ENCODE data around the gene CELF4. TPM values are rescaled to one million over a fixed set of nuclear protein-coding genes. Genes with fewer than 3 reads are reported as not detected.

Gene CELF4
- total and polyA plus RNA-seq, 2 donors (not counting 3 experiments of a cell fraction or from before 2014, with no cell fraction given), result not detected

- no peaks in the 10 kb centered on the region for H3K4me1 ChIP-seq (ENCODE audit: control insufficient read depth, extremely low read depth, insufficient read depth, low read length)
- H3K9ac ChIP-seq (replicated peaks; ENCODE audit: extremely low read depth, insufficient read depth, low read length), result no peak overlapping the region
- CTCF ChIA-PET, result interaction anchor here (1.0 kb wide), 1 partner anchor 79 kb away, joined by 3 read pairs; no protein-coding TSS in a partner anchor
- POLR2A ChIA-PET, result no interaction called here
- FAIRE-seq, result no peak
- no peaks in the 10 kb centered on the region for H3K79me2 ChIP-seq (ENCODE audit: control insufficient read depth, insufficient read depth, low read length)
- no peak overlapping the region for H3K27ac ChIP-seq (ENCODE audit: insufficient read depth, low read depth, low read length)
- H3K4me3 ChIP-seq (replicated peaks in 1 of 3; ENCODE audit: insufficient read depth in 1 of 3, low read depth in 1 of 3, low read length in 3 of 3), result no peak overlapping the region
- no TSS peak for BruUV-seq (replicated peaks)
- no peak for DNase-seq (ENCODE audit: low read depth, low spot score)
- TF ChIP-seq GATA2 (IDR thresholded peaks at IDR 0.05; ENCODE audit: insufficient read depth, insufficient read length, low read depth, low read length), result no peak
- no peak overlapping the region for H2AFZ ChIP-seq (ENCODE audit: low read depth, low read length)
- H3K4me2 ChIP-seq (ENCODE audit: insufficient read depth, low read length), result no peak overlapping the region
- intact Hi-C loops (cut with micrococcal nuclease) (no loop called here), dilution Hi-C loops (cut with MboI; ENCODE audit: extremely low pct_ligation_motif_present, low sequenced_read_pairs) (no loop called here)
- H3K36me3 ChIP-seq (ENCODE audit: control insufficient read depth in 2 of 2, extremely low read depth in 1 of 2, insufficient read depth in 2 of 2, low read length in 2 of 2), result no peaks in the 10 kb centered on the region
- no peaks in the 10 kb centered on the region for H3K9me3 ChIP-seq (replicated peaks; ENCODE audit: control insufficient read depth, insufficient read depth, low read length)
- no peaks in the 10 kb centered on the region for H3K9me1 ChIP-seq (replicated peaks; ENCODE audit: control insufficient read depth, extremely low read depth, insufficient read depth, low read length)
- H4K20me1 ChIP-seq (replicated peaks; ENCODE audit: control insufficient read depth, extremely low read depth, insufficient read depth, low read length), result no peaks in the 10 kb centered on the region
- no peaks in the 10 kb centered on the region for H3K27me3 ChIP-seq (ENCODE audit: control insufficient read depth in 2 of 2, insufficient read depth in 2 of 2, low read length in 2 of 2)
These were observed 106.9 kb downstream of the CELF4 start for GRCh38 chr18:37458697-37459096.

GRCh38 chr18:37457753-37458152 is 107.8 kb downstream of the CELF4 start:
- no peaks in the 10 kb centered on the region for H3K27me3 ChIP-seq (ENCODE audit: control insufficient read depth in 2 of 2, insufficient read depth in 2 of 2, low read length in 2 of 2)
- no peak overlapping the region for H3K9ac ChIP-seq (replicated peaks; ENCODE audit: extremely low read depth, insufficient read depth, low read length)
- TF ChIP-seq GATA2 (IDR thresholded peaks at IDR 0.05; ENCODE audit: insufficient read depth, insufficient read length, low read depth, low read length), result no peak
- TF ChIP-seq FOS (IDR thresholded peaks at IDR 0.05; ENCODE audit: borderline replicate concordance, insufficient read depth, low read length), result no peak
- TF ChIP-seq MAX (IDR thresholded peaks at IDR 0.05; ENCODE audit: insufficient read depth, insufficient read length), result no peak
- no peak for TF ChIP-seq POLR2AphosphoS5 (IDR thresholded peaks at IDR 0.05; ENCODE audit: insufficient read depth, low read depth, low read length)
- TF ChIP-seq POLR2A (IDR thresholded peaks at IDR 0.05; ENCODE audit: low read depth, low read length), result no peak
- TF ChIP-seq EZH2 (IDR thresholded peaks at IDR 0.05; ENCODE audit: borderline replicate concordance, low read depth, low read length, severe bottlenecking), result no peak
- TF ChIP-seq MYC (IDR thresholded peaks at IDR 0.05; ENCODE audit: low read depth, low read length), result no peak
- no peaks in the 10 kb centered on the region for H3K9me1 ChIP-seq (replicated peaks; ENCODE audit: control insufficient read depth, extremely low read depth, insufficient read depth, low read length)
- DNase-seq (ENCODE audit: low read depth, low spot score), result no peak
- CTCF ChIA-PET, result no interaction called here
- no peak overlapping the region for H3K27ac ChIP-seq (ENCODE audit: insufficient read depth, low read depth, low read length)
- H3K4me3 ChIP-seq (replicated peaks in 1 of 3; ENCODE audit: insufficient read depth in 1 of 3, low read depth in 1 of 3, low read length in 3 of 3), result no peak overlapping the region
- POLR2A ChIA-PET, result no interaction called here
- H3K4me1 ChIP-seq (ENCODE audit: control insufficient read depth, extremely low read depth, insufficient read depth, low read length), result no peaks in the 10 kb centered on the region
- intact Hi-C loops (cut with micrococcal nuclease), result no loop called here
- no TSS peak for BruUV-seq (replicated peaks)
- dilution Hi-C loops (cut with MboI; ENCODE audit: extremely low pct_ligation_motif_present, low sequenced_read_pairs), result no loop called here
- H2AFZ ChIP-seq (ENCODE audit: low read depth, low read length), result no peak overlapping the region
- H3K4me2 ChIP-seq (ENCODE audit: insufficient read depth, low read length), result no peak overlapping the region
- H3K79me2 ChIP-seq (ENCODE audit: control insufficient read depth, insufficient read depth, low read length), result no peaks in the 10 kb centered on the region
- no peaks in the 10 kb centered on the region for H3K9me3 ChIP-seq (replicated peaks; ENCODE audit: control insufficient read depth, insufficient read depth, low read length)
- FAIRE-seq, result no peak
- no peaks in the 10 kb centered on the region for H3K36me3 ChIP-seq (ENCODE audit: control insufficient read depth in 2 of 2, extremely low read depth in 1 of 2, insufficient read depth in 2 of 2, low read length in 2 of 2)
- no peaks in the 10 kb centered on the region for H4K20me1 ChIP-seq (replicated peaks; ENCODE audit: control insufficient read depth, extremely low read depth, insufficient read depth, low read length)
